Measurements from ENCODE around the gene ZNF12. TPM values are rescaled to one million over a fixed set of nuclear protein-coding genes. Genes with fewer than 3 reads are reported as not detected.

ZNF12 gene
- total RNA-seq, 4 donors from 2014 or later = 19.7 to 40.8 (median 23.8) TPM

GRCh38 chr7:6648066-6648814 is 58.5 kb downstream of the ZNF12 start:
- H3K4me3 ChIP-seq (ENCODE audit: low read depth, poor library complexity, severe bottlenecking) = no peak overlapping the region
- WGBS, 2 donors = 90 to 93% methylated on average over 15 to 16 of the region's 17 CpGs
- no peak for DNase-seq (ENCODE audit: low spot score in 2 of 2)
- no peak for TF ChIP-seq POLR2A (IDR thresholded peaks at IDR 0.05)
- TF ChIP-seq CTCF (IDR thresholded peaks at IDR 0.05) = no peak
- intact Hi-C loops (cut with DNase I; ENCODE audit: low total_unique reads) = no loop called here

GRCh38 chr7:6647541-6647940 is 59.2 kb downstream of the ZNF12 start:
- no peak for DNase-seq (ENCODE audit: low spot score in 2 of 2)
- WGBS, 2 donors = 90% methylated on average over 12 to 14 of the region's 14 CpGs
- TF ChIP-seq CTCF (IDR thresholded peaks at IDR 0.05) = no peak
- no peak for TF ChIP-seq POLR2A (IDR thresholded peaks at IDR 0.05)
- intact Hi-C loops (cut with DNase I; ENCODE audit: low total_unique reads) = no loop called here
- H3K4me3 ChIP-seq (ENCODE audit: low read depth, poor library complexity, severe bottlenecking) = no peak overlapping the region

- TF ChIP-seq CTCF (IDR thresholded peaks at IDR 0.05) (no peak), POLR2A (IDR thresholded peaks at IDR 0.05) (no peak)
- DNase-seq (ENCODE audit: low spot score in 2 of 2) = no peak
- WGBS, 2 donors = 62 to 79% methylated on average over 3 to 8 of the region's 8 CpGs
- H3K4me3 ChIP-seq (ENCODE audit: low read depth, poor library complexity, severe bottlenecking) = no peak overlapping the region
- intact Hi-C loops (cut with DNase I; ENCODE audit: low total_unique reads) = no loop called here
Measured at GRCh38 chr7:6647080-6647479, 59.7 kb downstream of the ZNF12 start.

- 52 to 68% methylated on average over 4 of the region's 8 CpGs for WGBS, 2 donors
- H3K4me3 ChIP-seq (ENCODE audit: low read depth, poor library complexity, severe bottlenecking) = no peak overlapping the region
- intact Hi-C loops (cut with DNase I; ENCODE audit: low total_unique reads) = loop anchor here (1.0 kb wide), 1 partner anchor 28 kb away; no protein-coding TSS in a partner anchor
- TF ChIP-seq POLR2A (IDR thresholded peaks at IDR 0.05) (no peak), CTCF (IDR thresholded peaks at IDR 0.05) (no peak)
- DNase-seq (ENCODE audit: low spot score in 2 of 2) = no peak
Measured at GRCh38 chr7:6646465-6646864, 60.3 kb downstream of the ZNF12 start.

- intact Hi-C loops (cut with DNase I; ENCODE audit: low total_unique reads) = no loop called here
- no peak for TF ChIP-seq POLR2A (IDR thresholded peaks at IDR 0.05)
- no peak for TF ChIP-seq CTCF (IDR thresholded peaks at IDR 0.05)
- no peak for DNase-seq (ENCODE audit: low spot score in 2 of 2)
- no peak overlapping the region for H3K4me3 ChIP-seq (ENCODE audit: low read depth, poor library complexity, severe bottlenecking)
- WGBS, 2 donors = 94% methylated on average over 5 to 10 of the region's 10 CpGs
Measured at GRCh38 chr7:6644728-6645127, 62.0 kb downstream of the ZNF12 start.

Measured in lower leg skin (tissue), 4 donors.